HCT116 (cell line): ENCODE measurements around the gene PTPRJ. TPM values are rescaled to one million over a fixed set of nuclear protein-coding genes. Genes with fewer than 3 reads are reported as not detected.
A peak's percentile ranks its signal among the peaks of the same experiment; 100 is the strongest.

Source experiments
- ATAC-seq: fragments of 200-7000 bp; cut with Tn5 transposase; 2 replicates; pipeline ENCODE4 v1.9.1; 2020; ENCODE audit warnings: mild to moderate bottlenecking, moderate library complexity
- BruUV-seq: library from RNA; stranded (reverse); fragments of 400-500 nt; replicated peaks from 2 replicates; lab custom pipeline; 2021; lab: Mats Ljungman, UMichigan
- CTCF ChIA-PET: fragments of 300-600 bp; sonication (Branson Sonifier 250); formaldehyde crosslinking; loops from one replicate; lab custom pipeline; 2021; ENCODE audit warnings: antibody characterized with exemption; lab: Charles Lee
- POLR2A ChIA-PET: fragments of 300-600, 350-600 bp; sonication (Branson Sonifier 250); formaldehyde crosslinking; loops from one replicate; lab custom pipeline; 2021; ENCODE audit warnings: antibody characterized with exemption; lab: Charles Lee
- RAD21 ChIA-PET, 2 experiments: fragments of 300-600 bp; sonication (Branson Sonifier 250); formaldehyde crosslinking; loops; one replicate each; lab custom pipeline; 2023; ENCODE audit warnings: low total read pairs in 2 of 2; ENCODE audit not compliant: uncharacterized antibody in 2 of 2, unreplicated experiment in 2 of 2, low non-redundant PET in 1 of 2; lab: Charles Lee
- DNase-seq: peaks from one replicate; pipeline ENCODE4 v3.0.0-alpha.2; 2010; ENCODE audit warnings: low read depth, low spot score
- H2AFZ ChIP-seq: fragments of 200-600 bp; shearing (Covaris generic), sonication (generic); 2 replicates; pipeline ENCODE4 v1.6.1; 2017; ENCODE audit warnings: low read depth, mixed run types, mixed read lengths, antibody characterized with exemption, low read length; ENCODE audit not compliant: poor library complexity, severe bottlenecking
- H3K27ac ChIP-seq: 2 replicates; pipeline ENCODE4 v1.5.1; 2012; ENCODE audit warnings: low read depth, low read length
- H3K27me3 ChIP-seq: fragments of 200-600 bp; sonication (generic); 2 replicates; pipeline ENCODE4 v1.6.1; 2016; ENCODE audit warnings: mixed run types, low read length, mixed read lengths; ENCODE audit not compliant: insufficient read depth
- H3K36me3 ChIP-seq, 2 experiments: fragments of 200-500 bp in 1 of 2; fragments of 200-600 bp in 1 of 2; sonication (Bioruptor generic) in 1 of 2; sonication (generic) in 1 of 2; 2 replicates each; pipeline versions ENCODE4 v1.5.1 to v1.6.1; 2014 to 2016; ENCODE audit warnings: low read length in 2 of 2, inconsistent platforms in 1 of 2, mixed read lengths in 1 of 2, mixed run types in 1 of 2; ENCODE audit not compliant: insufficient read depth in 2 of 2, control insufficient read depth in 1 of 2
- H3K4me1 ChIP-seq, 2 experiments: fragments of 200-600 bp in 1 of 2; sonication (generic) in 1 of 2; 2 replicates each; pipeline versions ENCODE4 v1.5.1 to v1.6.1; 2012 to 2017; ENCODE audit warnings: low read length in 2 of 2, inconsistent platforms in 1 of 2, mild to moderate bottlenecking in 1 of 2, mixed read lengths in 1 of 2, mixed run types in 1 of 2, moderate library complexity in 1 of 2; ENCODE audit not compliant: insufficient read depth in 2 of 2, control insufficient read depth in 1 of 2
- H3K4me2 ChIP-seq: fragments of 200-600 bp; sonication (generic); 2 replicates; pipeline ENCODE4 v1.6.1; 2017; ENCODE audit warnings: mixed run types, low read length, mixed read lengths
- H3K4me3 ChIP-seq, 2 experiments: fragments of 200-600 bp in 1 of 2; sonication (generic) in 1 of 2; replicated peaks in 1 of 2; 2 replicates each; pipeline ENCODE4 v1.5.1; 2011 to 2016; ENCODE audit warnings: low read length in 2 of 2, control low read depth in 1 of 2, low read depth in 1 of 2, mild to moderate bottlenecking in 1 of 2, mixed read lengths in 1 of 2, mixed run types in 1 of 2
- H3K79me2 ChIP-seq: fragments of 200-600 bp; sonication (generic); 2 replicates; pipeline ENCODE4 v1.6.1; 2017; ENCODE audit warnings: mild to moderate bottlenecking, mixed run types, low read length, moderate library complexity, mixed read lengths; ENCODE audit not compliant: insufficient read depth
- H3K9ac ChIP-seq: fragments of 200-600 bp; sonication (generic); 2 replicates; pipeline ENCODE4 v1.6.1; 2016; ENCODE audit warnings: low read length, mixed read lengths
- H3K9me2 ChIP-seq: fragments of 200-600 bp; sonication (generic), shearing (Covaris generic); 2 replicates; pipeline ENCODE4 v1.6.1; 2017; ENCODE audit warnings: mixed run types, mild to moderate bottlenecking, moderate library complexity; ENCODE audit not compliant: insufficient read depth
- H3K9me3 ChIP-seq, 2 experiments: fragments of 200-500 bp in 1 of 2; fragments of 200-600 bp in 1 of 2; sonication (Bioruptor generic) in 1 of 2; sonication (generic) in 1 of 2; 2 replicates each; pipeline ENCODE4 v1.6.1; 2014 to 2017; ENCODE audit warnings: low read length in 2 of 2, mixed read lengths in 2 of 2, inconsistent platforms in 1 of 2, low read depth in 1 of 2, mild to moderate bottlenecking in 1 of 2, mixed run types in 1 of 2, moderate library complexity in 1 of 2; ENCODE audit not compliant: control insufficient read depth in 1 of 2, insufficient read depth in 1 of 2
- H4K20me1 ChIP-seq: fragments of 200-600 bp; sonication (generic), shearing (Covaris generic); 2 replicates; pipeline ENCODE4 v1.6.1; 2017; ENCODE audit warnings: mixed run types, mild to moderate bottlenecking, moderate library complexity; ENCODE audit not compliant: insufficient read depth
- EZH2phosphoT487 ChIP-seq: fragments of 200-600 bp; IDR thresholded peaks from 2 replicates; pipeline ENCODE4 v1.6.1; 2018; ENCODE audit warnings: antibody characterized with exemption, borderline replicate concordance
- JUND ChIP-seq: IDR thresholded peaks from 2 replicates; pipeline ENCODE4 v1.6.1; 2012
- POLR2A ChIP-seq: IDR thresholded peaks from 2 replicates; pipeline ENCODE4 v1.7.0; 2011; ENCODE audit warnings: borderline replicate concordance; ENCODE audit not compliant: insufficient read depth, insufficient read length; ENCODE audit errors: extremely low read depth
- RAD21 ChIP-seq: IDR thresholded peaks from 2 replicates; pipeline ENCODE4 v1.6.1; 2012; ENCODE audit warnings: low read depth, mild to moderate bottlenecking
- SIN3A ChIP-seq: IDR thresholded peaks from 2 replicates; pipeline ENCODE4 v1.6.1; 2012; ENCODE audit warnings: low read depth
- SRF ChIP-seq: IDR thresholded peaks from 2 replicates; pipeline ENCODE4 v1.6.1; 2012; ENCODE audit warnings: low read depth
- TCF7L2 ChIP-seq: IDR thresholded peaks from 2 replicates; pipeline ENCODE4 v1.7.0; 2011; ENCODE audit warnings: borderline replicate concordance, inconsistent platforms; ENCODE audit not compliant: insufficient read depth, insufficient read length; ENCODE audit errors: extremely low read depth
- YY1 ChIP-seq: IDR thresholded peaks from 2 replicates; pipeline ENCODE4 v1.6.1; 2011; ENCODE audit warnings: low read length, low read depth, moderate library complexity, mild to moderate bottlenecking; ENCODE audit not compliant: insufficient replicate concordance; ENCODE audit errors: extremely low read depth
- ZNF274 ChIP-seq: fragments of 200-500 bp; sonication (Bioruptor generic); IDR thresholded peaks from 2 replicates; pipeline ENCODE4 v1.6.1; 2014; ENCODE audit warnings: mild to moderate bottlenecking, low read depth, low read length, inconsistent platforms
- intact Hi-C: fragments of 100-400 bp; cut with micrococcal nuclease; formaldehyde crosslinking; loops from 2 replicates; pipeline ENCODE4 v1.10.0; 2022
- total RNA-seq: library from RNA; stranded (reverse); gene quantifications from one replicate; pipeline ENCODE4 v1.2.1, GENCODE V29; 2021; ENCODE audit not compliant: unreplicated experiment
- TF ChIP-seq, protein P1 (sequence below): IDR thresholded peaks from 2 replicates; pipeline ENCODE4 v1.6.1; 2012
- TF ChIP-seq, protein P2 (sequence below): IDR thresholded peaks from 2 replicates; pipeline ENCODE4 v1.6.1; 2012
- TF ChIP-seq, protein P3 (sequence below): IDR thresholded peaks from 2 replicates; pipeline ENCODE4 v1.6.1; 2012; ENCODE audit warnings: low read depth
- TF ChIP-seq, protein P4 (sequence below): IDR thresholded peaks from 2 replicates; pipeline ENCODE4 v1.6.1; 2011; ENCODE audit warnings: mild to moderate bottlenecking, low read length, moderate library complexity; ENCODE audit not compliant: insufficient replicate concordance; ENCODE audit errors: extremely low read depth

Gene PTPRJ
- total RNA-seq, 1 experiment from 2014 or later, result 19.1 TPM

DNA sequence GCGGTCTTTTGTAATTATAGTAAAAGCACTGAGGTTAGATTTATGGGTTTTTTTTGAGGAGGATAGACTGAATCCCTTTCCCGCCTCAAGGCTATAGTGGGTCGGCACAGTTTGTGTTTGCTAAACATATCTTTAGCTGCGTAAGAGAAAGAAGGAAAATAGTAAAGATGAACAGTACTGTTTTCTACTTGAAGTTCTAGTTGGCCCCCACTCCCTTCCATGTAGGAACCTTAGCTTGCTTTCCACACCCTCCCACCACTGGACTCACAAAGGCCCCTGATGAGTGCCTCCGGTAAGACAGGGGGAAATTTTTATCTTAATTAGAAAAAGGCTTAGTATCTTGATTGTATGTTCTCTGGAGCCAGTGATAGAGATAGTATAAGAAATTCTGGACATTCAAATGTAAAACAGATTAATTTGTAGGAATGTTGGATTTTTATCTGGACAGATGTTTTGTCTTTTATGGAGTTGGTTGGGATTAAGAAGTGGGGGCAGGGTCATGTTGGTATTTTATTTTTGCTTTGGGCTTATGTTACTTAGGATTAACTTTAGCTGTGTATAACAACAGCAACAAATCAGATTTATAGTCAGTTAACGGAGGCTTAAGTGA is 49.4 kb downstream of the PTPRJ start:
- H3K4me1 ChIP-seq, result peaks cover 16 to 26% of the 10 kb centered on the region in 2 experiments; a peak in 3 of 4 replicates
- DNase-seq (no peak), ATAC-seq (no peak)
- POLR2A ChIA-PET, result no interaction called here
- H3K27me3 ChIP-seq, result no peaks in the 10 kb centered on the region
- RAD21 ChIA-PET, result no interaction called here
- H3K4me2 ChIP-seq, result peak overlapping the region; percentile 40; the same call in 1 of the 2 replicates
- H3K9me2 ChIP-seq, result no peaks in the 10 kb centered on the region
- no peak overlapping the region for H3K9ac ChIP-seq
- no peak for TF ChIP-seq ZNF274
- TF ChIP-seq, protein P1, sequence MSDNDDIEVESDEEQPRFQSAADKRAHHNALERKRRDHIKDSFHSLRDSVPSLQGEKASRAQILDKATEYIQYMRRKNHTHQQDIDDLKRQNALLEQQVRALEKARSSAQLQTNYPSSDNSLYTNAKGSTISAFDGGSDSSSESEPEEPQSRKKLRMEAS, result no peak
- TF ChIP-seq SRF, result no peak
- TF ChIP-seq JUND, result no peak
- no peak for TF ChIP-seq TCF7L2
- H2AFZ ChIP-seq, result no peak overlapping the region
- BruUV-seq, result no TSS peak
- intact Hi-C loops, result loop anchor here (5.0 kb wide), 1 partner anchor 53 kb away; no protein-coding TSS in a partner anchor
- CTCF ChIA-PET, result no interaction called here
- H3K9me3 ChIP-seq, result no peaks in the 10 kb centered on the region
- H4K20me1 ChIP-seq, result no peaks in the 10 kb centered on the region
- H3K4me3 ChIP-seq, result no peak overlapping the region
- H3K79me2 ChIP-seq, result peaks cover 6% of the 10 kb centered on the region; the same call in 1 of the 2 replicates
- no peaks in the 10 kb centered on the region for H3K36me3 ChIP-seq
- no peak overlapping the region for H3K27ac ChIP-seq

DNA sequence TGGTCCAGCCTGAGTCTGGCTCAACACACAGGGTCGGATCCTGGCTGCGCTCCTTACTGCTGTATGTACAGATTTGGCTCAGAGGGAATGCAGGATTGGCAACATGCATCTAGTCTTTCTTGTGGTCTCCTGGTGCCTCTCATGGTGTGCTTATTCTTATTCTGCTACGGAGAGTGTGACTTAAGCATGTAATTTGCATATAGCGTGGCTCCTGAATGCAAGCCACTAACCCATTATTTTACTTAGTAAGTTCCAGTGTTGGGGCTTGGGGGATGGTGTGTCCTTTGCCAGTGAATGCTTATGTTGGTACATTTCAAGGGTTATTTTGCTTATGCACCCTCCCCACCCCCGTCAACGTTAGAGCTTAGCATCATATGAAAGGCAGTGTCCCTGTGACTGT is 51.2 kb downstream of the PTPRJ start:
- ChIA-PET RAD21 (no interaction called here), CTCF (no interaction called here), POLR2A (no interaction called here)
- Histone ChIP-seq H3K9me2 (no peaks in the 10 kb centered on the region), H3K9ac (no peak overlapping the region), H2AFZ (no peak overlapping the region), H3K4me3 (no peak overlapping the region), H4K20me1 (no peaks in the 10 kb centered on the region), H3K9me3 (no peaks in the 10 kb centered on the region), H3K4me2 (no peak overlapping the region), H3K36me3 (no peaks in the 10 kb centered on the region), H3K27ac (no peak overlapping the region), H3K4me1 (peaks cover 16 to 29% of the 10 kb centered on the region in 2 experiments; a peak in 3 of 4 replicates), H3K79me2 (peaks cover 6% of the 10 kb centered on the region; the same call in 1 of the 2 replicates), H3K27me3 (no peaks in the 10 kb centered on the region)
- BruUV-seq, result no TSS peak
- TF ChIP-seq RAD21 (no peak), POLR2A (no peak), EZH2phosphoT487 (no peak), YY1 (no peak), SIN3A (no peak)
- TF ChIP-seq, protein P2, sequence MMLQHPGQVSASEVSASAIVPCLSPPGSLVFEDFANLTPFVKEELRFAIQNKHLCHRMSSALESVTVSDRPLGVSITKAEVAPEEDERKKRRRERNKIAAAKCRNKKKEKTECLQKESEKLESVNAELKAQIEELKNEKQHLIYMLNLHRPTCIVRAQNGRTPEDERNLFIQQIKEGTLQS, result no peak
- TF ChIP-seq, protein P3, sequence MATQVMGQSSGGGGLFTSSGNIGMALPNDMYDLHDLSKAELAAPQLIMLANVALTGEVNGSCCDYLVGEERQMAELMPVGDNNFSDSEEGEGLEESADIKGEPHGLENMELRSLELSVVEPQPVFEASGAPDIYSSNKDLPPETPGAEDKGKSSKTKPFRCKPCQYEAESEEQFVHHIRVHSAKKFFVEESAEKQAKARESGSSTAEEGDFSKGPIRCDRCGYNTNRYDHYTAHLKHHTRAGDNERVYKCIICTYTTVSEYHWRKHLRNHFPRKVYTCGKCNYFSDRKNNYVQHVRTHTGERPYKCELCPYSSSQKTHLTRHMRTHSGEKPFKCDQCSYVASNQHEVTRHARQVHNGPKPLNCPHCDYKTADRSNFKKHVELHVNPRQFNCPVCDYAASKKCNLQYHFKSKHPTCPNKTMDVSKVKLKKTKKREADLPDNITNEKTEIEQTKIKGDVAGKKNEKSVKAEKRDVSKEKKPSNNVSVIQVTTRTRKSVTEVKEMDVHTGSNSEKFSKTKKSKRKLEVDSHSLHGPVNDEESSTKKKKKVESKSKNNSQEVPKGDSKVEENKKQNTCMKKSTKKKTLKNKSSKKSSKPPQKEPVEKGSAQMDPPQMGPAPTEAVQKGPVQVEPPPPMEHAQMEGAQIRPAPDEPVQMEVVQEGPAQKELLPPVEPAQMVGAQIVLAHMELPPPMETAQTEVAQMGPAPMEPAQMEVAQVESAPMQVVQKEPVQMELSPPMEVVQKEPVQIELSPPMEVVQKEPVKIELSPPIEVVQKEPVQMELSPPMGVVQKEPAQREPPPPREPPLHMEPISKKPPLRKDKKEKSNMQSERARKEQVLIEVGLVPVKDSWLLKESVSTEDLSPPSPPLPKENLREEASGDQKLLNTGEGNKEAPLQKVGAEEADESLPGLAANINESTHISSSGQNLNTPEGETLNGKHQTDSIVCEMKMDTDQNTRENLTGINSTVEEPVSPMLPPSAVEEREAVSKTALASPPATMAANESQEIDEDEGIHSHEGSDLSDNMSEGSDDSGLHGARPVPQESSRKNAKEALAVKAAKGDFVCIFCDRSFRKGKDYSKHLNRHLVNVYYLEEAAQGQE, result no peak
- TF ChIP-seq, protein P4, sequence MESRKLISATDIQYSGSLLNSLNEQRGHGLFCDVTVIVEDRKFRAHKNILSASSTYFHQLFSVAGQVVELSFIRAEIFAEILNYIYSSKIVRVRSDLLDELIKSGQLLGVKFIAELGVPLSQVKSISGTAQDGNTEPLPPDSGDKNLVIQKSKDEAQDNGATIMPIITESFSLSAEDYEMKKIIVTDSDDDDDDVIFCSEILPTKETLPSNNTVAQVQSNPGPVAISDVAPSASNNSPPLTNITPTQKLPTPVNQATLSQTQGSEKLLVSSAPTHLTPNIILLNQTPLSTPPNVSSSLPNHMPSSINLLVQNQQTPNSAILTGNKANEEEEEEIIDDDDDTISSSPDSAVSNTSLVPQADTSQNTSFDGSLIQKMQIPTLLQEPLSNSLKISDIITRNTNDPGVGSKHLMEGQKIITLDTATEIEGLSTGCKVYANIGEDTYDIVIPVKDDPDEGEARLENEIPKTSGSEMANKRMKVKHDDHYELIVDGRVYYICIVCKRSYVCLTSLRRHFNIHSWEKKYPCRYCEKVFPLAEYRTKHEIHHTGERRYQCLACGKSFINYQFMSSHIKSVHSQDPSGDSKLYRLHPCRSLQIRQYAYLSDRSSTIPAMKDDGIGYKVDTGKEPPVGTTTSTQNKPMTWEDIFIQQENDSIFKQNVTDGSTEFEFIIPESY, result no peak
- ATAC-seq (no peak), DNase-seq (no peak)
- intact Hi-C loops, result no loop called here
